ENCODE results near the gene CDH4. TPM values are rescaled to one million over a fixed set of nuclear protein-coding genes. Genes with fewer than 3 reads are reported as not detected.
"Not testable (repeated sequence)": the region's sequence is repeated elsewhere in the genome, so short reads cannot be mapped to it uniquely, and the experiment has no call there.

The CDH4 gene
- polyA plus RNA-seq, 1 experiment = 1.5 TPM

GRCh38 chr20:61268024-61268423, 16.0 kb downstream of the CDH4 start:
- no peak overlapping the region for H3K4me3 ChIP-seq (ENCODE audit: low read depth, low read length)
- TF ChIP-seq CTCF (IDR thresholded peaks at IDR 0.05; ENCODE audit: insufficient read depth, low read depth, low read length) = no peak
- ChIA-PET POLR2A (no interaction called here), CTCF (interaction anchor here (0.9 kb wide), 1 partner anchor 38 kb away, joined by 3 read pairs; no protein-coding TSS in a partner anchor)
- H3K36me3 ChIP-seq (ENCODE audit: control insufficient read depth, insufficient read depth, low read length) = no peaks in the 10 kb centered on the region
- DNase-seq (ENCODE audit: low read depth) = no peak
- H3K27me3 ChIP-seq (ENCODE audit: control insufficient read depth, insufficient read depth, low read length) = no peaks in the 10 kb centered on the region

- H3K36me3 ChIP-seq (ENCODE audit: control insufficient read depth, insufficient read depth, low read length) = no peaks in the 10 kb centered on the region
- ChIA-PET CTCF (interaction anchor here (0.6 to 1.4 kb wide), 2 partner anchors 18 to 1005 kb away, joined by 3 to 5 read pairs; no protein-coding TSS in a partner anchor), POLR2A (interaction anchor here (0.6 kb wide), 1 partner anchor 189 kb away, joined by 4 read pairs; no protein-coding TSS in a partner anchor)
- DNase-seq (ENCODE audit: low read depth) = no peak
- H3K27me3 ChIP-seq (ENCODE audit: control insufficient read depth, insufficient read depth, low read length) = no peaks in the 10 kb centered on the region
- H3K4me3 ChIP-seq (ENCODE audit: low read depth, low read length) = no peak overlapping the region
- no peak for TF ChIP-seq CTCF (IDR thresholded peaks at IDR 0.05; ENCODE audit: insufficient read depth, low read depth, low read length)
Measured at GRCh38 chr20:61271312-61272231, 19.5 kb downstream of the CDH4 start.

GRCh38 chr20:61273024-61273423, 21.0 kb downstream of the CDH4 start:
- DNase-seq (ENCODE audit: low read depth); H3K27me3 ChIP-seq (ENCODE audit: control insufficient read depth, insufficient read depth, low read length); H3K36me3 ChIP-seq (ENCODE audit: control insufficient read depth, insufficient read depth, low read length); H3K4me3 ChIP-seq (ENCODE audit: low read depth, low read length); POLR2A ChIA-PET; CTCF ChIA-PET: not testable (repeated sequence)

GRCh38 chr20:61273666-61274065, 21.6 kb downstream of the CDH4 start:
- H3K36me3 ChIP-seq (ENCODE audit: control insufficient read depth, insufficient read depth, low read length); H3K4me3 ChIP-seq (ENCODE audit: low read depth, low read length); H3K27me3 ChIP-seq (ENCODE audit: control insufficient read depth, insufficient read depth, low read length); CTCF ChIA-PET; POLR2A ChIA-PET; DNase-seq (ENCODE audit: low read depth): not testable (repeated sequence)

GRCh38 chr20:61274326-61274725, 22.3 kb downstream of the CDH4 start:
- Histone ChIP-seq H3K27me3 (ENCODE audit: control insufficient read depth, insufficient read depth, low read length) (no peaks in the 10 kb centered on the region), H3K36me3 (ENCODE audit: control insufficient read depth, insufficient read depth, low read length) (no peaks in the 10 kb centered on the region), H3K4me3 (ENCODE audit: low read depth, low read length) (no peak overlapping the region)
- POLR2A ChIA-PET = no interaction called here
- CTCF ChIA-PET = no interaction called here
- no peak for TF ChIP-seq CTCF (IDR thresholded peaks at IDR 0.05; ENCODE audit: insufficient read depth, low read depth, low read length)
- DNase-seq (ENCODE audit: low read depth) = no peak

GRCh38 chr20:61278296-61278695, 26.2 kb downstream of the CDH4 start:
- POLR2A ChIA-PET = no interaction called here
- DNase-seq (ENCODE audit: low read depth) = no peak
- H3K27me3 ChIP-seq (ENCODE audit: control insufficient read depth, insufficient read depth, low read length) = no peaks in the 10 kb centered on the region
- no peak overlapping the region for H3K4me3 ChIP-seq (ENCODE audit: low read depth, low read length)
- CTCF ChIA-PET = no interaction called here
- H3K36me3 ChIP-seq (ENCODE audit: control insufficient read depth, insufficient read depth, low read length) = no peaks in the 10 kb centered on the region
- TF ChIP-seq CTCF (IDR thresholded peaks at IDR 0.05; ENCODE audit: insufficient read depth, low read depth, low read length) = no peak

Measured in BJ (cell line).